K562 (cell line): ENCODE measurements around the gene MYO9A. TPM values are rescaled to one million over a fixed set of nuclear protein-coding genes. Genes with fewer than 3 reads are reported as not detected.

Experiments used
- ATAC-seq: fragments of 200-7000 bp; cut with Tn5 transposase; 3 replicates; pipeline ENCODE4 v1.9.1; 2020; ENCODE audit warnings: moderate library complexity
- BruUV-seq: library from RNA; stranded (reverse); fragments of 400-500 nt; replicated peaks from 2 replicates; lab custom pipeline; 2021; lab: Mats Ljungman, UMichigan
- CTCF ChIA-PET: fragments of 300-600 bp; formaldehyde crosslinking; extraction: SDS; loops from one replicate; lab custom pipeline; 2021; ENCODE audit warnings: low intra/inter-chr PET ratio; lab: Yijun Ruan, JAX
- POLR2A ChIA-PET: fragments of 300-600, 350-650 bp; sonication (Branson Sonifier 250); formaldehyde crosslinking; extraction: SDS; loops from one replicate; lab custom pipeline; 2021; ENCODE audit warnings: antibody characterized with exemption, inconsistent platforms; lab: Yijun Ruan, JAX
- DNase-seq, 4 experiments: peaks; one replicate each; pipeline versions ENCODE4 v3.0.0 to v3.0.0-alpha.2; 2011 to 2018; ENCODE audit warnings: low spot score in 3 of 4, mixed read lengths in 3 of 4; ENCODE audit errors: extremely low read depth in 1 of 4
- FAIRE-seq: peaks from 2 replicates; lab custom pipeline; 2011; peaks lifted over from hg19 to GRCh38; lab: Jason Lieb, UNC
- H2AFZ ChIP-seq: 2 replicates; pipeline ENCODE4 v1.6.0; 2011; ENCODE audit warnings: low read depth, low read length, control low read depth, inconsistent platforms
- H3K27ac ChIP-seq: fragments of 200-600 bp; 3 replicates; pipeline ENCODE4 v1.8.0; 2011; ENCODE audit warnings: low read depth, mild to moderate bottlenecking, control low read depth, inconsistent platforms, low read length, moderate library complexity, mixed read lengths; ENCODE audit errors: extremely low read depth
- H3K27me3 ChIP-seq, 2 experiments: fragments of 300-600 bp in 1 of 2; 2 replicates in 1 of 2; 3 replicates in 1 of 2; pipeline versions ENCODE4 v1.6.0 to v1.8.0; 2011; ENCODE audit warnings: inconsistent platforms in 2 of 2, low read length in 2 of 2, mild to moderate bottlenecking in 1 of 2, mixed read lengths in 1 of 2, moderate library complexity in 1 of 2; ENCODE audit not compliant: control insufficient read depth in 2 of 2, insufficient read depth in 2 of 2
- H3K36me3 ChIP-seq: fragments of 300-600 bp; 3 replicates; pipeline ENCODE4 v1.8.0; 2011; ENCODE audit warnings: mild to moderate bottlenecking, low read length, inconsistent platforms; ENCODE audit not compliant: control insufficient read depth, insufficient read depth
- H3K4me1 ChIP-seq, 2 experiments: fragments of 200-600 bp in 1 of 2; replicated peaks in 1 of 2; 2 replicates in 1 of 2; 3 replicates in 1 of 2; pipeline versions ENCODE4 v1.5.1 to v1.8.0; 2011; ENCODE audit warnings: inconsistent platforms in 2 of 2, low read length in 2 of 2, mild to moderate bottlenecking in 1 of 2, mixed read lengths in 1 of 2, moderate library complexity in 1 of 2; ENCODE audit not compliant: control insufficient read depth in 2 of 2, insufficient read depth in 2 of 2
- H3K4me2 ChIP-seq: 2 replicates; pipeline ENCODE4 v1.6.1; 2011; ENCODE audit warnings: low read length, control low read depth, inconsistent platforms, mixed read lengths; ENCODE audit not compliant: insufficient read depth
- H3K4me3 ChIP-seq: fragments of 200-600 bp; sonication (generic), shearing (Covaris generic); 2 replicates; pipeline ENCODE4 v1.5.1; 2016; ENCODE audit warnings: control low read depth, inconsistent platforms
- H3K79me2 ChIP-seq: fragments of 200-600 bp; 3 replicates; pipeline ENCODE4 v1.8.0; 2011; ENCODE audit warnings: low read length, inconsistent platforms; ENCODE audit not compliant: control insufficient read depth, insufficient read depth
- H3K9ac ChIP-seq, 2 experiments: 2 replicates each; pipeline versions ENCODE4 v1.6.0 to v1.6.1; 2011; ENCODE audit warnings: low read depth in 2 of 2, low read length in 2 of 2, control low read depth in 1 of 2, inconsistent platforms in 1 of 2, mild to moderate bottlenecking in 1 of 2, mixed read lengths in 1 of 2; ENCODE audit not compliant: insufficient read depth in 1 of 2
- H3K9me1 ChIP-seq: one replicate; pipeline ENCODE4 v1.6.0; 2011; ENCODE audit warnings: inconsistent platforms, mild to moderate bottlenecking, low read length, moderate library complexity; ENCODE audit not compliant: control insufficient read depth, insufficient read depth
- H3K9me3 ChIP-seq: replicated peaks from 2 replicates; pipeline ENCODE4 v1.5.1; 2011; ENCODE audit warnings: low read depth, low read length, inconsistent platforms; ENCODE audit not compliant: control insufficient read depth, insufficient read depth
- H4K20me1 ChIP-seq: replicated peaks from 2 replicates; pipeline ENCODE4 v1.6.1; 2011; ENCODE audit warnings: low read length, inconsistent platforms, mixed read lengths; ENCODE audit not compliant: control insufficient read depth, insufficient read depth
- DACH1 ChIP-seq: fragments of 450-650 bp; IDR thresholded peaks from 2 replicates; pipeline ENCODE4 v1.6.1; 2018; ENCODE audit not compliant: partially characterized antibody
- HMGN3 ChIP-seq: IDR thresholded peaks from 2 replicates; pipeline ENCODE4 v1.6.1; 2011; ENCODE audit warnings: borderline replicate concordance, low read depth, mild to moderate bottlenecking, mixed read lengths, low read length; ENCODE audit not compliant: insufficient read length; ENCODE audit errors: extremely low read depth
- KLF16 ChIP-seq: IDR thresholded peaks from 2 replicates; pipeline ENCODE4 v1.6.1; 2016; ENCODE audit warnings: antibody characterized with exemption
- MAX ChIP-seq: sonication (generic); formaldehyde crosslinking; IDR thresholded peaks from 2 replicates; pipeline ENCODE4 v1.9.0; 2022; ENCODE audit warnings: mild to moderate bottlenecking, missing genetic modification reagents
- MED1 ChIP-seq: sonication (generic); formaldehyde crosslinking; IDR thresholded peaks from 2 replicates; pipeline ENCODE4 v1.8.1; 2023; ENCODE audit warnings: missing genetic modification reagents, borderline replicate concordance
- NCOA6 ChIP-seq: fragments of 450-650 bp; IDR thresholded peaks from 2 replicates; pipeline ENCODE4 v1.6.1; 2017; ENCODE audit warnings: mild to moderate bottlenecking
- NR1H2 ChIP-seq: sonication (generic); formaldehyde crosslinking; IDR thresholded peaks from 2 replicates; pipeline ENCODE4 v1.4.0; 2020; ENCODE audit warnings: mild to moderate bottlenecking, missing genetic modification reagents
- SAFB ChIP-seq: fragments of 200-400 bp; formaldehyde crosslinking; IDR thresholded peaks from 2 replicates; pipeline ENCODE4 v1.6.1; 2017; ENCODE audit warnings: low read depth, low read length, borderline replicate concordance
- TCF7 ChIP-seq: sonication (generic); IDR thresholded peaks from 2 replicates; pipeline ENCODE4 v1.6.1; 2016; ENCODE audit warnings: antibody characterized with exemption, borderline replicate concordance
- U2AF2 ChIP-seq: fragments of 200-400 bp; formaldehyde crosslinking; optimal IDR thresholded peaks from 2 replicates; pipeline ENCODE3; 2017; ENCODE audit warnings: low read depth, mild to moderate bottlenecking, low read length
- ZNF311 ChIP-seq: fragments of 250-450 bp; sonication (Bioruptor Pico); IDR thresholded peaks from 2 replicates; pipeline ENCODE4 v1.4.0; 2020; ENCODE audit warnings: mild to moderate bottlenecking, moderate library complexity
- ZNF551 ChIP-seq: fragments of 250-450 bp; sonication (Bioruptor Pico); IDR thresholded peaks from 2 replicates; pipeline ENCODE4 v1.5.0; 2021; ENCODE audit warnings: mild to moderate bottlenecking, moderate library complexity
- ZNF668 ChIP-seq: fragments of 250-450 bp; sonication (Bioruptor Pico); IDR thresholded peaks from 2 replicates; pipeline ENCODE4 v1.8.0; 2022; ENCODE audit warnings: mild to moderate bottlenecking, inconsistent platforms
- ZNF699 ChIP-seq: fragments of 250-450 bp; sonication (Bioruptor Pico); IDR thresholded peaks from 2 replicates; pipeline ENCODE4 v1.8.0; 2021; ENCODE audit warnings: mild to moderate bottlenecking, moderate library complexity; ENCODE audit not compliant: insufficient replicate concordance
- WGBS: fragments of 100-300 bp; shearing (Covaris generic); methylation state at CpG from one replicate; pipeline ENCODE4 v1.1.6; 2016; ENCODE audit warnings: low coverage, mixed read lengths; ENCODE audit not compliant: insufficient coverage; ENCODE audit errors: missing lambda C conversion rate; 5-methylcytosine and 5-hydroxymethylcytosine counted together
- in situ Hi-C: fragments of 300-500 bp; cut with MboI; formaldehyde crosslinking; loops from 4 replicates; pipeline ENCODE4 v1.15.0; 2018; ENCODE audit warnings: inconsistent platforms, mixed read lengths
- intact Hi-C: fragments of 100-400 bp; cut with micrococcal nuclease; formaldehyde crosslinking; loops from 2 replicates; pipeline ENCODE4 v1.14.2; 2022
- polyA plus RNA-seq, 8 experiments: library from polyadenylated mRNA; depleted of rRNA in 4 of 8; stranded (reverse) in 5 of 8; unstranded in 3 of 8; fragments of >200 nt; fragmentation: Nextera tagmentation in 2 of 8; fragmentation: Illumina TruSeq in 1 of 8; extraction: Ambion mirVana in 2 of 8; extraction: Trizol in 1 of 8; gene quantifications; 2 replicates each; pipeline versions ENCODE4 v1.2.1 to v1.2.3, GENCODE V29; 2011 to 2014; ENCODE audit warnings: inconsistent platforms in 1 of 8, missing spikeins in 1 of 8
- total RNA-seq, 7 experiments: library from RNA; depleted of rRNA in 6 of 7; stranded (reverse); fragments of >200 nt in 6 of 7; fragmentation: Illumina TruSeq in 2 of 7; extraction: Trizol in 2 of 7; gene quantifications; 2 replicates each; pipeline versions ENCODE4 v1.2.1 to v1.2.3, GENCODE V29; 2011 to 2021; ENCODE audit warnings: low replicate concordance in 1 of 7
- TF ChIP-seq, protein P1 (sequence below): IDR thresholded peaks from 2 replicates; pipeline ENCODE4 v1.6.1; 2011; ENCODE audit not compliant: insufficient read length; ENCODE audit errors: extremely low read depth
- TF ChIP-seq, protein P2 (sequence below): fragments of 450-650 bp; IDR thresholded peaks from 2 replicates; pipeline ENCODE4 v1.6.1; 2016; ENCODE audit warnings: mild to moderate bottlenecking
- TF ChIP-seq, protein P3 (sequence below): fragments of 250-450 bp; sonication (Bioruptor Pico); IDR thresholded peaks from 2 replicates; pipeline ENCODE4 v1.5.0; 2021; ENCODE audit warnings: mild to moderate bottlenecking, moderate library complexity

MYO9A gene
- total and polyA plus RNA-seq, 9 of the 15 experiments (the other 6 are each of a cell fraction or from before 2014, with no cell fraction given), result 1.9 to 15.4 (median 5.8) TPM

- no peaks in the 10 kb centered on the region for H3K79me2 ChIP-seq
- FAIRE-seq, result no peak
- no peaks in the 10 kb centered on the region; the same call in 1 of the 2 replicates for H4K20me1 ChIP-seq
- H3K9me1 ChIP-seq, result no peaks in the 10 kb centered on the region
- H3K27me3 ChIP-seq, result peaks cover 2 to 32% of the 10 kb centered on the region in 2 experiments; a peak in 4 of 5 replicates
- no peak overlapping the region for H2AFZ ChIP-seq
- H3K9me3 ChIP-seq, result no peaks in the 10 kb centered on the region
- no peak overlapping the region for H3K9ac ChIP-seq
- no peak overlapping the region for H3K4me3 ChIP-seq
- WGBS, result 5% methylated on average over 4 of the region's 5 CpGs
- H3K27ac ChIP-seq, result no peak overlapping the region
- intact Hi-C loops, result no loop called here
- no peaks in the 10 kb centered on the region for H3K36me3 ChIP-seq
- ChIA-PET CTCF (no interaction called here), POLR2A (no interaction called here)
- H3K4me2 ChIP-seq, result no peak overlapping the region
- H3K4me1 ChIP-seq, result peaks cover 0 to 1% of the 10 kb centered on the region in 2 experiments; a peak in 1 of 5 replicates
- no peak for DNase-seq
- no TSS peak for BruUV-seq
- in situ Hi-C loops, result no loop called here
- ATAC-seq, result no peak
- no peak for TF ChIP-seq ZNF699 (CRISPR knock-in tag)
- TF ChIP-seq U2AF2, result no peak
- TF ChIP-seq SAFB, result no peak
- no peak for TF ChIP-seq NR1H2 (CRISPR knock-in tag)
- TF ChIP-seq, protein P1, sequence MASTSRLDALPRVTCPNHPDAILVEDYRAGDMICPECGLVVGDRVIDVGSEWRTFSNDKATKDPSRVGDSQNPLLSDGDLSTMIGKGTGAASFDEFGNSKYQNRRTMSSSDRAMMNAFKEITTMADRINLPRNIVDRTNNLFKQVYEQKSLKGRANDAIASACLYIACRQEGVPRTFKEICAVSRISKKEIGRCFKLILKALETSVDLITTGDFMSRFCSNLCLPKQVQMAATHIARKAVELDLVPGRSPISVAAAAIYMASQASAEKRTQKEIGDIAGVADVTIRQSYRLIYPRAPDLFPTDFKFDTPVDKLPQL, result no peak
- TF ChIP-seq KLF16, result no peak
- TF ChIP-seq NCOA6, result no peak
- TF ChIP-seq TCF7, result no peak
- TF ChIP-seq ZNF551 (CRISPR knock-in tag), result no peak
- TF ChIP-seq MED1 (CRISPR knock-in tag), result no peak
- TF ChIP-seq, protein P2, sequence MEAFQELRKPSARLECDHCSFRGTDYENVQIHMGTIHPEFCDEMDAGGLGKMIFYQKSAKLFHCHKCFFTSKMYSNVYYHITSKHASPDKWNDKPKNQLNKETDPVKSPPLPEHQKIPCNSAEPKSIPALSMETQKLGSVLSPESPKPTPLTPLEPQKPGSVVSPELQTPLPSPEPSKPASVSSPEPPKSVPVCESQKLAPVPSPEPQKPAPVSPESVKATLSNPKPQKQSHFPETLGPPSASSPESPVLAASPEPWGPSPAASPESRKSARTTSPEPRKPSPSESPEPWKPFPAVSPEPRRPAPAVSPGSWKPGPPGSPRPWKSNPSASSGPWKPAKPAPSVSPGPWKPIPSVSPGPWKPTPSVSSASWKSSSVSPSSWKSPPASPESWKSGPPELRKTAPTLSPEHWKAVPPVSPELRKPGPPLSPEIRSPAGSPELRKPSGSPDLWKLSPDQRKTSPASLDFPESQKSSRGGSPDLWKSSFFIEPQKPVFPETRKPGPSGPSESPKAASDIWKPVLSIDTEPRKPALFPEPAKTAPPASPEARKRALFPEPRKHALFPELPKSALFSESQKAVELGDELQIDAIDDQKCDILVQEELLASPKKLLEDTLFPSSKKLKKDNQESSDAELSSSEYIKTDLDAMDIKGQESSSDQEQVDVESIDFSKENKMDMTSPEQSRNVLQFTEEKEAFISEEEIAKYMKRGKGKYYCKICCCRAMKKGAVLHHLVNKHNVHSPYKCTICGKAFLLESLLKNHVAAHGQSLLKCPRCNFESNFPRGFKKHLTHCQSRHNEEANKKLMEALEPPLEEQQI, result no peak
- no peak for TF ChIP-seq DACH1
- TF ChIP-seq ZNF311, result no peak
- no peak for TF ChIP-seq HMGN3
- no peak for TF ChIP-seq MAX (CRISPR knock-in tag)
- TF ChIP-seq, protein P3, sequence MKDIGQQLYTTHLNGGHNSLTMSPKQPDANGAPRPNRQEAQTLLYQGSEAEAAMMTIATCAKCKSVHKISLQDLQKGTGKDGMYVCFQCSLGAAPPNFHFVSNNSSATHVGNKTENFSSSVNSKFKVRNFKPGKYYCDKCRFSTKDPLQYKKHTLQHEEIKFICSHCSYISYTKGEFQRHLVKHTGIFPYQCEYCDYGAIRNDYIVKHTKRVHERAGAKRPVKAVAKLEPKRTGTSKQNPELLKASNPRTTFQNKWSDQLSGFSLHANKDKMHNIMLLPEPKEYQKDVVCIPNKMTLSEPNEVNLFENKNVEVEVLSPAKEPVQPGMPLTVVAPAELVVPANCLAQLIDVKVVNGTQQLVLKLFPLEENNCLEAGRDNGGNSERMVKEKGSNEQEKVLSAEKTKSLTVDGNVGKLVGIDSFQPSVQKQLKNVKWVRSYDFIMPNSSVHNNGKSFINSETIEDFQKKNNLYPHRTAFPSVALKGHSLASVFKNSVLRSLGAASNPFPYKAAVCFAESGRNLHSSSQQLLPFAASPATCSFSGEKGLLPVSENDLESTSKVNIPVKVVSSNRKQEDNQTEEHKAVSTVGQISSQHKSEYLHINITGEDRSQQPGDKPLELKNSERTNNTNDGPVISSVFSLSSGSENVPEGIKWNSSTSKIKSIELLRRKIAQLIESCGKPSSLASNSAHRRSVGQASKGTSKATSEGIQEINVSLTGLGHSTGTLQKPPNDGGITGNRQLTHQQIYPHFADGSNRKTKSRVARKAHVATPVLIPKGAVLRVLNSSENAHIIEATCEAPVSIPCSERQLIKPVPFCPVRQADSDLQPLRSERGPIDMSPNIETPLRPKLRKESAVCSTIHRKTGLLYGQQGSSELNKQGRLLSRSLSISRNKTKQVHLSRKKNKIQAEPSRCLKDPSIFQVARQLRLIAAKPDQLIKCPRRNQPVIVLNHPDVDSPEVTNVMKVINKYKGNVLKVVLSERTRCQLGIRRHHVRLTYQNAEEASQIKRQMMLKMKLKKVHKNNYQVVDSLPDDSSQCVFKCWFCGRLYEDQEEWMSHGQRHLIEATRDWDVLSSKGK (CRISPR knock-in tag), result no peak
- no peak for TF ChIP-seq ZNF668 (CRISPR knock-in tag)
These were observed 44.6 kb upstream of the MYO9A start for GRCh38 chr15:72162569-72162968.
